Suprapubic skin (tissue), 4 donors: Measurements from ENCODE around the gene DDX53. TPM values are rescaled to one million over a fixed set of nuclear protein-coding genes. Genes with fewer than 3 reads are reported as not detected.

Source experiments
- DNase-seq, 2 donors: peaks; one replicate each; pipeline ENCODE4 v3.0.0-alpha.2; 2019; ENCODE audit warnings: low spot score in 2 of 2
- H3K27ac ChIP-seq: fragments of 200-600 bp; sonication (generic); one replicate; pipeline ENCODE4 v1.5.1; 2019
- H3K27me3 ChIP-seq: fragments of 200-600 bp; sonication (generic); one replicate; pipeline ENCODE4 v1.5.1; 2019
- H3K36me3 ChIP-seq: fragments of 200-600 bp; sonication (generic); one replicate; pipeline ENCODE4 v1.5.1; 2019
- H3K4me1 ChIP-seq: fragments of 200-600 bp; sonication (generic); one replicate; pipeline ENCODE4 v1.5.1; 2019
- H3K4me3 ChIP-seq: fragments of 200-600 bp; sonication (generic); one replicate; pipeline ENCODE4 v1.5.1; 2019; ENCODE audit warnings: mild to moderate bottlenecking
- H3K9me3 ChIP-seq: fragments of 200-600 bp; sonication (generic); one replicate; pipeline ENCODE4 v1.5.1; 2019
- EP300 ChIP-seq: sonication (generic); formaldehyde crosslinking; IDR thresholded peaks from one replicate; pipeline ENCODE4 v1.6.1; 2017; ENCODE audit warnings: antibody characterized with exemption
- POLR2A ChIP-seq, 2 donors: fragments of 450-650 bp; IDR thresholded peaks; one replicate each; pipeline ENCODE4 v1.6.1; 2017; ENCODE audit warnings: antibody characterized with exemption in 2 of 2, mild to moderate bottlenecking in 2 of 2, moderate library complexity in 2 of 2
- POLR2AphosphoS5 ChIP-seq, 3 donors: sonication (generic); formaldehyde crosslinking; IDR thresholded peaks; one replicate each; pipeline ENCODE4 v1.6.1; 2017; ENCODE audit warnings: antibody characterized with exemption in 3 of 3
- WGBS: methylation state at CpG from one replicate; pipeline ENCODE4 v1.1.5; 2018; 5-methylcytosine and 5-hydroxymethylcytosine counted together
- total RNA-seq, 4 donors: library from RNA; depleted of rRNA; stranded (reverse); fragments of >200 nt; gene quantifications; one replicate each; pipeline ENCODE4 v1.1.0, GENCODE V29; 2016
- TF ChIP-seq, protein P1 (sequence below), 2 donors: fragments of 200-600 bp in 1 of 2; fragments of 450-650 bp in 1 of 2; sonication (generic) in 1 of 2; IDR thresholded peaks; one replicate each; pipeline ENCODE4 v1.5.1; 2016 to 2019; ENCODE audit warnings: antibody characterized with exemption in 2 of 2, mild to moderate bottlenecking in 1 of 2, moderate library complexity in 1 of 2

DDX53 gene
- total RNA-seq, 4 donors from 2014 or later, result not detected

DNA sequence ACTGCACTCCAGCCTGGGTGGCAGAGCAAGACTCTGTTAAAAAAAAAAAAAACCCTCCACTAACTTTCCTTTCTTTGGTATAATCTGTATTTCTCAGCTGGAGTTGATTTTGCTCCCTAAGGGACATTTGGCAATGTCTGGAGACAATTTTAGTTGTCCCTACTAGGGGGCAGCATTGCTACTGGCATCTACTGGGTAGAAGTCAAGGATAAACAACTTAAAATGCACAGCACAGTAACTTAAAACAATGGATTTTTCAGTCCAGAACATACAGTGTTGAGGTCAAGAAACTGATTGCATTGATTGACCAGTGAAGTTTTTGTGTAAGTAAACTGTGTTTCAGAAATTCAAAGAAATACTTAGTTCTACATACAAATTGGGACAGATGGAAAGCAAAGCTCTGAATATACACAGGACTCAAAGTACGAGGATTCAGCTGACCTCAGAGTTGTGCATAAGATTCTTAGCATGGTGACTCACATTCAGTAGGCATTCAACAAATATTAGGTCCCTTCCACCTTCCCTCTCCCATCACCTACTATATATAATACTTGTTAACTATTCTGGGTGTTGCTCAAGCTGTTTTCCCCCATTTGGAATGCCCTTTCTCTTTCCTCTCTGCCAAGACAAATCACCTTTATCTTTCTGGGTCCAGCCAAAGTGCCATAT, 8.8 kb downstream of the DDX53 start:
- H3K9me3 ChIP-seq, result no peaks in the 10 kb centered on the region
- TF ChIP-seq, protein P1, sequence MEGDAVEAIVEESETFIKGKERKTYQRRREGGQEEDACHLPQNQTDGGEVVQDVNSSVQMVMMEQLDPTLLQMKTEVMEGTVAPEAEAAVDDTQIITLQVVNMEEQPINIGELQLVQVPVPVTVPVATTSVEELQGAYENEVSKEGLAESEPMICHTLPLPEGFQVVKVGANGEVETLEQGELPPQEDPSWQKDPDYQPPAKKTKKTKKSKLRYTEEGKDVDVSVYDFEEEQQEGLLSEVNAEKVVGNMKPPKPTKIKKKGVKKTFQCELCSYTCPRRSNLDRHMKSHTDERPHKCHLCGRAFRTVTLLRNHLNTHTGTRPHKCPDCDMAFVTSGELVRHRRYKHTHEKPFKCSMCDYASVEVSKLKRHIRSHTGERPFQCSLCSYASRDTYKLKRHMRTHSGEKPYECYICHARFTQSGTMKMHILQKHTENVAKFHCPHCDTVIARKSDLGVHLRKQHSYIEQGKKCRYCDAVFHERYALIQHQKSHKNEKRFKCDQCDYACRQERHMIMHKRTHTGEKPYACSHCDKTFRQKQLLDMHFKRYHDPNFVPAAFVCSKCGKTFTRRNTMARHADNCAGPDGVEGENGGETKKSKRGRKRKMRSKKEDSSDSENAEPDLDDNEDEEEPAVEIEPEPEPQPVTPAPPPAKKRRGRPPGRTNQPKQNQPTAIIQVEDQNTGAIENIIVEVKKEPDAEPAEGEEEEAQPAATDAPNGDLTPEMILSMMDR (IDR thresholded peaks at IDR 0.05), result peak in 1 of 2 donors; percentile 11
- TF ChIP-seq EP300, result no peak
- 71% methylated on average over 1 of the region's 1 CpG for WGBS
- H3K27ac ChIP-seq, result no peak overlapping the region
- H3K4me1 ChIP-seq, result no peaks in the 10 kb centered on the region
- DNase-seq, result no peak
- no peak overlapping the region for H3K4me3 ChIP-seq
- no peaks in the 10 kb centered on the region for H3K36me3 ChIP-seq
- no peaks in the 10 kb centered on the region for H3K27me3 ChIP-seq

DNA sequence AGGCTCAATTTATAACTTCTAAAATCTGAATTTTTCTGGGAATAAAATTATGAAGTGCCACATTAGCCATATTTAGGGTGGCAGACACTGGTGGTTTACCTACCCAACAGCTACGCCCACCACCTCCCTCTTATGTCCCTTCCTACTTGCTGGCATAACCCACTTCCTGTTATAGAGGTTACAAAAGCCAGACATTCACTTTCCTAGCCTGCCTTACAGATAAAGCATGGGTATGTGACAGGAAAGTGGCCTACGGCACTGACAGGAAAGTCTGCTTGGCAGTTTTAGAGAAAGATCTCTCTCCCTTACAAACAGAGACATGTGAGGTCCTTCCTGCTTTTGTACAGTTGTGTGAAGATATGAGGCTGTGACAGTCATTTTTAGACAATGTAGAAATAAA, 12.4 kb downstream of the DDX53 start:
- 76% methylated on average over 2 of the region's 2 CpGs for WGBS
- Histone ChIP-seq H3K4me3 (no peak overlapping the region), H3K36me3 (no peaks in the 10 kb centered on the region), H3K4me1 (no peaks in the 10 kb centered on the region), H3K27me3 (no peaks in the 10 kb centered on the region), H3K27ac (no peak overlapping the region), H3K9me3 (no peaks in the 10 kb centered on the region)
- TF ChIP-seq POLR2A (IDR thresholded peaks at IDR 0.05) (no peak), EP300 (no peak), POLR2AphosphoS5 (IDR thresholded peaks at IDR 0.05) (no peak)
- TF ChIP-seq, protein P1 (IDR thresholded peaks at IDR 0.05), result no peak
- no peak for DNase-seq

DNA sequence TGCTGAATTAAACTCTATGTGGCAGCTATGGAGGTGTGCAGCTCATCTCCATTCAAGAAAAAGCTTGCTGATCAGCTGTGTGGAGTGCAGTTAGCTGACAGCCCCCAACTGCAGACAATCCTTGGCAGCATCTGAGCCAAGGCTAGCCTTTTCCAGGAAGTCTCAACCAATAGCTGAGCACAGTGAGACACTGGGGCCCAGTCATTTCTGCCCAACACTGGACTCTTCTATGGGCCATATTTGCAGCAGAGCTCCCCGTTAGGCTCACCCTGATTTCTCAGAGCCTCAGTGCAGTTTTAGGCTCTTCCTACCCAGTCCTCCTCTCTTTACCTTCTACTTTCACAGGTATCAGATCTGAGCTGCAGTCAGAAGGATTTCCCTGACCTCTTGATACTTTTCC, 12.9 kb downstream of the DDX53 start:
- H3K4me1 ChIP-seq, result no peaks in the 10 kb centered on the region
- H3K27ac ChIP-seq, result no peak overlapping the region
- H3K27me3 ChIP-seq, result no peaks in the 10 kb centered on the region
- 65% methylated on average over 1 of the region's 1 CpG for WGBS
- no peak for DNase-seq
- no peaks in the 10 kb centered on the region for H3K9me3 ChIP-seq
- TF ChIP-seq POLR2A (IDR thresholded peaks at IDR 0.05) (no peak), EP300 (no peak)
- H3K36me3 ChIP-seq, result no peaks in the 10 kb centered on the region
- H3K4me3 ChIP-seq, result no peak overlapping the region

- Histone ChIP-seq H3K4me3 (no peak overlapping the region), H3K27ac (no peak overlapping the region), H3K27me3 (no peaks in the 10 kb centered on the region), H3K36me3 (no peaks in the 10 kb centered on the region), H3K4me1 (no peaks in the 10 kb centered on the region), H3K9me3 (no peaks in the 10 kb centered on the region)
- TF ChIP-seq POLR2AphosphoS5 (IDR thresholded peaks at IDR 0.05), result no peak
- no peak for TF ChIP-seq POLR2A (IDR thresholded peaks at IDR 0.05)
- TF ChIP-seq, protein P1 (IDR thresholded peaks at IDR 0.05), result no peak
- no peak for TF ChIP-seq EP300
- WGBS, result 59% methylated on average over 2 of the region's 2 CpGs
- DNase-seq, result no peak
These were observed 13.6 kb downstream of the DDX53 start for GRCh38 chrX:23013366-23013765.

DNA sequence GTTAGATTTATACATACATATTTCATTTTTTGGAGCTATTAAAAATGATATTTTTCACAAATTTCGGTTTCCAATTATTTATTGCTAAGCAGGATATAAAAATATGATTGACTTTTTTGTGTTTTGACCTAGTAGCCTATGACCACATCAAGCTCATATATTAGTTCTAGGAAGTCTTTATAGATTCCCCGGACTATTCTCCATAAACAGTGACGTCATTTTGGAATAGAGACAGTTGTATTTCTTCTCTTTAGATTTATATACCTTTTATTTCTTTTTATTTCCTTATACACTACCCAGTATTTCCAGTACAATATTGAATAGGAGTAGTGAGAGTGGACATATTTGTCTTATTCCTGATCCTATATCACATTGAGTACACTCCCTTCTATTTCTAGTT, 31.8 kb downstream of the DDX53 start:
- Histone ChIP-seq H3K4me1 (no peaks in the 10 kb centered on the region), H3K36me3 (no peaks in the 10 kb centered on the region), H3K9me3 (no peaks in the 10 kb centered on the region), H3K4me3 (no peak overlapping the region), H3K27ac (no peak overlapping the region), H3K27me3 (no peaks in the 10 kb centered on the region)
- TF ChIP-seq POLR2AphosphoS5 (IDR thresholded peaks at IDR 0.05), result no peak
- TF ChIP-seq EP300, result no peak
- TF ChIP-seq, protein P1 (IDR thresholded peaks at IDR 0.05), result no peak
- no peak for TF ChIP-seq POLR2A (IDR thresholded peaks at IDR 0.05)
- no peak for DNase-seq
- WGBS, result 79% methylated on average over 3 of the region's 3 CpGs

DNA sequence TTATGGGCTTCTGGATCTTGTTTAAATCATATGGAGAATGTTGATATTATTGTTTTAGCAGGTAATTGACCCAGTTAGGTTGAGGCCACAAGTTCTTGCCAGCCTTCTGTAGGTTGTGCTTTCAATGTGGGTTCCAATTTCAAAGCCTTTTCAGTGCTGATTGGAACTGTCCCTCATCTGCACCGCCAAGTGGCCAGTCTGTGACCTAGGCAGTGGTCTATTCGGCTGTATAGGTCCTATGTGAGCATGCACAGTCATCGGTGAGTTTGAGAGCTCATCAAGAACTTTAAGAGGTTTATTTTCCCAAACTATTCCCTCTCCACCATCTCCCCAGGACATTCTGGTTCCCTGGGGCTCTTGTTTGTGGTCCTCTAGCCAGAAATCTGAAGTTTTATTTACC, 35.7 kb downstream of the DDX53 start:
- Histone ChIP-seq H3K9me3 (no peaks in the 10 kb centered on the region), H3K27ac (no peak overlapping the region), H3K4me3 (no peak overlapping the region), H3K36me3 (no peaks in the 10 kb centered on the region), H3K4me1 (no peaks in the 10 kb centered on the region), H3K27me3 (no peaks in the 10 kb centered on the region)
- 79% methylated on average over 3 of the region's 3 CpGs for WGBS
- no peak for DNase-seq
- no peak for TF ChIP-seq POLR2A (IDR thresholded peaks at IDR 0.05)
